Kidney capillary endothelial cell (primary cell): ENCODE data around the gene ADGRG3.
"Not testable (repeated sequence)": the region's sequence is repeated elsewhere in the genome, so short reads cannot be mapped to it uniquely, and the experiment has no call there.

ENCODE experiments used
- DNase-seq: peaks from one replicate; pipeline ENCODE4 v3.0.0-alpha.2; 2018; ENCODE audit warnings: low spot score

Gene ADGRG3

GRCh38 chr16:57663917-57664661, 4.0 kb upstream of the ADGRG3 start:
- DNase-seq = no peak

GRCh38 chr16:57664662-57665025, 3.5 kb upstream of the ADGRG3 start:
- DNase-seq = no peak

- no peak for DNase-seq
These were observed 2.6 kb upstream of the ADGRG3 start for GRCh38 chr16:57665541-57665940.

GRCh38 chr16:57666353-57667047, 1.6 kb upstream of the ADGRG3 start:
- no peak for DNase-seq

- no peak for DNase-seq
These were observed 1.0 kb upstream of the ADGRG3 start for GRCh38 chr16:57667048-57667525.

- no peak for DNase-seq
These were observed 412 bp upstream of the ADGRG3 start for GRCh38 chr16:57667526-57668262.

GRCh38 chr16:57668630-57669475, 747 bp downstream of the ADGRG3 start:
- DNase-seq = no peak

GRCh38 chr16:57669476-57670162, 1.5 kb downstream of the ADGRG3 start:
- DNase-seq = no peak

GRCh38 chr16:57670196-57670595, 2.1 kb downstream of the ADGRG3 start:
- no peak for DNase-seq

- DNase-seq = not testable (repeated sequence)
These were observed 3.3 kb downstream of the ADGRG3 start for GRCh38 chr16:57671451-57671850.

- DNase-seq = no peak
These were observed 4.3 kb downstream of the ADGRG3 start for GRCh38 chr16:57672416-57672815.

- DNase-seq = no peak
These were observed 4.7 kb downstream of the ADGRG3 start for GRCh38 chr16:57672824-57673223.

- no peak for DNase-seq
These were observed 7.8 kb downstream of the ADGRG3 start for GRCh38 chr16:57675741-57676551.

- no peak for DNase-seq
These were observed 8.5 kb downstream of the ADGRG3 start for GRCh38 chr16:57676553-57677085.

- DNase-seq = no peak
These were observed 9.7 kb downstream of the ADGRG3 start for GRCh38 chr16:57677622-57678369.

GRCh38 chr16:57679016-57679415, 10.9 kb downstream of the ADGRG3 start:
- no peak for DNase-seq

- DNase-seq = no peak
These were observed 11.8 kb downstream of the ADGRG3 start for GRCh38 chr16:57679767-57680482.

GRCh38 chr16:57680842-57681375, 12.8 kb downstream of the ADGRG3 start:
- no peak for DNase-seq
